Hematopoietic multipotent progenitor cell treated with erythropoietin and hydrocortisone succinate and interleukin-3 and kit ligand, for 4 days (in vitro differentiated cells): Measurements from ENCODE around the gene EPB41L5.
A peak's percentile ranks its signal among the peaks of the same experiment; 100 is the strongest.

Source experiments
- DNase-seq: peaks from one replicate; pipeline ENCODE4 v3.0.0-alpha.2; 2015

The EPB41L5 gene

GRCh38 chr2:120206022-120206581 is 193.2 kb downstream of the EPB41L5 start:
- peak; percentile 46 for DNase-seq

- no peak for DNase-seq
These were observed 195.8 kb downstream of the EPB41L5 start for GRCh38 chr2:120208381-120209353.

- DNase-seq = no peak
These were observed 196.8 kb downstream of the EPB41L5 start for GRCh38 chr2:120209427-120210269.

- no peak for DNase-seq
These were observed 197.4 kb downstream of the EPB41L5 start for GRCh38 chr2:120210270-120210693.

- DNase-seq = no peak
These were observed 205.3 kb downstream of the EPB41L5 start for GRCh38 chr2:120218181-120218580.

- no peak for DNase-seq
These were observed 206.4 kb downstream of the EPB41L5 start for GRCh38 chr2:120219291-120219690.

- DNase-seq = no peak
These were observed 206.9 kb downstream of the EPB41L5 start for GRCh38 chr2:120219766-120220165.

GRCh38 chr2:120220756-120221155 is 207.9 kb downstream of the EPB41L5 start:
- no peak for DNase-seq

- DNase-seq = no peak
These were observed 208.7 kb downstream of the EPB41L5 start for GRCh38 chr2:120221616-120222015.

GRCh38 chr2:120222186-120223033 is 209.5 kb downstream of the EPB41L5 start:
- DNase-seq = no peak

- DNase-seq = peak; percentile 89
These were observed 210.4 kb downstream of the EPB41L5 start, which contains the start of gene TMEM185B for GRCh38 chr2:120223034-120223912. Gene TMEM185B, minus strand, starts transcription at chr2:120223400. Its CDS starts 424 bp downstream, at chr2:120222976.

GRCh38 chr2:120224256-120224655 is 211.4 kb downstream of the EPB41L5 start:
- DNase-seq = no peak

- DNase-seq = no peak
These were observed 212.1 kb downstream of the EPB41L5 start for GRCh38 chr2:120224735-120225548.

- no peak for DNase-seq
These were observed 212.7 kb downstream of the EPB41L5 start for GRCh38 chr2:120225549-120226065.

GRCh38 chr2:120226316-120226715 is 213.4 kb downstream of the EPB41L5 start:
- no peak for DNase-seq

GRCh38 chr2:120227111-120227991 is 214.5 kb downstream of the EPB41L5 start:
- peak; percentile 68 for DNase-seq

GRCh38 chr2:120228503-120228902 is 215.6 kb downstream of the EPB41L5 start:
- DNase-seq = peak; percentile 53
